NCI-H146 (cell line): ENCODE measurements around the gene ZCCHC2.

ENCODE experiments used
- DNase-seq: peaks from one replicate; lab custom pipeline; 2025; lab: John Stamatoyannopoulos, UW

Gene ZCCHC2

GRCh38 chr18:62610351-62610700 is 87.5 kb downstream of the ZCCHC2 start:
- DNase-seq = no peak

DNA sequence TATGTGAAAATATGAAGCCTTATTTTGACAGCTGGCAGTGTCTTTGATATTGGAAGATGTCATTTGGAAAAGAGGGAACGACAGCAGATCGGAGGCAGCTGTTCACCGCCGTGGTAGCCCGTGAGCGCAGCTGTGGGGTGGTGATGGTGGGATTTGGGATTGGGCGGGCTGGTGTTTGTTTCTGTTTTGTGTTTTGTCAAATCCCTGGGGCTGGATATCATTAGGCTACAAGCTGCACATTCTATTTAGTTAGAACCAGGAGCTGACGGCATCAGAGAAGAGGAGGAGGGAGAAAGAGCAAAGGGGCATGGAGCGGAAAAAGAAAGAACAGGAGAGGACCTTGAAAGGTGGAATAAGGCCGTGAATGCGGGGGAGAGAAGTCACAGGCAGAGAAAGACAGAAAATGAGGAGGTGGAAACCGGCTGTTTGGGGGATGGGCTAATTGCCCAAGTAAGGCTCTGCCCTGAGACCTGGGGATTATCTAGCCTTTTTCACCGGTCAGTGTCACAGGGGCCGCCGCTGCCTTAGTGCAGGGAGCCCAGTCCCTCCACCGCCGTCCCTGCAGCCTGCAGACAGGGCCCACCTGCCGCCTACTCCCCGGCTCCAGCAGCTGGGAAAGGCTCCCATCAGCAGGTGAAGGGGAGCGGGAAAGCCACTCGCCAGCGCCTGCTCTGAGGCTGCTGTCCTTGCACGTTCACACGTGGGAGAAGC is 88.0 kb downstream of the ZCCHC2 start:
- peak; percentile 82 for DNase-seq

- no peak for DNase-seq
These were observed 88.8 kb downstream of the ZCCHC2 start for GRCh38 chr18:62611453-62612288.

- DNase-seq = no peak
These were observed 89.4 kb downstream of the ZCCHC2 start for GRCh38 chr18:62612289-62612645.

DNA sequence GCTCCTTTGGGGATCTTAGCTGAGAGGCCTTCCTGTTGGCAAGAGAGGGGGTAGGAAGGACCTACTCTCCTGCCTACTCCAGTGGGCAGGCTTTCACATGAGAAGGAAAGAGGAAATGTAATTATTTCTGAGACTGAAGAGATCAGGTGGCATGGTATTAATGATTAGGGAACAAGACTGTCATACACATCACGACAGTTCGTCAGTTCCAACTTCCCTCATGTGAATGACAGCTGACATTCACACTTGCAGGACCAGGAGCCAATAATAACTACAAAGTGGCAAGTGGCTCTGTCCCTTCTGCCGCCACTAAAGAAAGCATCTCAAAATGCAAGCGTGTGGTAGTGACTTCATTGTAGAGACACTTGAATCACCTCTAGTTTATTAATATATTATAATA is 90.0 kb downstream of the ZCCHC2 start:
- no peak for DNase-seq

GRCh38 chr18:62614494-62614893 is 91.7 kb downstream of the ZCCHC2 start:
- DNase-seq = no peak

DNA sequence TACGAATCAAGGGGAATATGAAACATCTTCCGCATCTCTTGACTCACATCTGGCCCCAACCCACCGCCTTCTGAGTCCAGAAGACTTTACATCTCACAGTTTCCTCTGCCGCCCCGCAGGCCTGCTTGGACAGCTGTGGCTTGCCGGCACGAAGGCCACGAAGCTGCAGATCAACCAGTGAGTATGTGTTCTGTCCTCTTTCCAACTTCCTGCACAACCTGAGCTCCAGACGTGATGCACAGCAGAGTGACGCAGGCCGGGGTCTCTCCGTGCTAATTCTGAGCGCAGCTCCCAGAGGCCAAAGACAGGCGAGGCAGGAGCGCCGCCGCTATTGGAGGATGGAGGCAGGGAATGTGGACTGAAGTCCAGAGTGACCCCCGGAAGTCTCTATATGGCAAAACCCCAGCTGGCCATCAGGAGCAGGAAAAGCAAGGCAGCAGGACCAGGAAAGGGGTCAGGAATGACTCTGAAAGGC is 93.5 kb downstream of the ZCCHC2 start:
- DNase-seq = no peak

DNA sequence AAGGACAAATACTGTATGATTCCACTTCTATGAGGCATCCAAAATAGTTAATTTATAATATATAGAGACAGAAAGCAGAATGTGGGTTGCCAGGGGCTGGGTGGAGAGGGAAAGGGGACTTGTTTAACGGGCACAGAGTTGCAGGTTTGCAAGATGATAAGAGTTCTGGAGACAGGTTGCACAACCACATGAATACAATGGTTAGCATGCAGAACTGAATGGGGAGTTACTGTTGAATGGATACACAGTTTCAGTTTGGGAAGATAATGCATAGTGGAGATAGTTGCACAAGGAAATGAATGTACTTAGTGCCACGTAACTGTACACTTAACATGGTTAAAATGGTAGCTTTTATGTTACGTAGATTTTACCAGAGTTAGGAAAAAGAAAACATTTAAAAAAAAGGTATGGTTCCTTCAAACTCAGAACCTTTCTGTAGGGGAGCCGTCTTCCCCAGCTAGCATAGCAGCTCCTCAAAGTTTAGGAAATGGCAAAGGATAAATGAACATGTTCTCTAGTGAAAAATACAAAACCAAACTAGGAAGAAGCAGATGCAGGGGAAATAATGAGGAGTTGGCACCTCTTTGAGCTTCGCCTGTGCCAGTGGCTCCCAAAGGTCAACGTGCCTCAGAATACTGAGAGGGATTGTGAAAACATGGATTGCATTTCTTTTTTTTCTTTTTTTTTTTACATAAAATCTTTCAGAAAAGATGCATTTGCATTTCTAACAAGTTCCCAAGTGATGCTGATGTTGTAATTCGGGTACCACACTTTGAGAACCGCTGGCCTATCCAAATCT is 95.2 kb downstream of the ZCCHC2 start:
- no peak for DNase-seq

GRCh38 chr18:62618735-62619134 is 95.9 kb downstream of the ZCCHC2 start:
- DNase-seq = no peak

- DNase-seq = no peak
These were observed 98.7 kb downstream of the ZCCHC2 start for GRCh38 chr18:62621546-62621945.

GRCh38 chr18:62625019-62625418 is 102.2 kb downstream of the ZCCHC2 start:
- DNase-seq = no peak
